ENCODE data around the gene RTKN. TPM values are rescaled to one million over a fixed set of nuclear protein-coding genes. Genes with fewer than 3 reads are reported as not detected.

RTKN gene
- total and polyA plus RNA-seq, 9 of the 15 experiments (the other 6 are each of a cell fraction or from before 2014, with no cell fraction given) = 0.14 to 6.9 (median 3.6) TPM

DNA sequence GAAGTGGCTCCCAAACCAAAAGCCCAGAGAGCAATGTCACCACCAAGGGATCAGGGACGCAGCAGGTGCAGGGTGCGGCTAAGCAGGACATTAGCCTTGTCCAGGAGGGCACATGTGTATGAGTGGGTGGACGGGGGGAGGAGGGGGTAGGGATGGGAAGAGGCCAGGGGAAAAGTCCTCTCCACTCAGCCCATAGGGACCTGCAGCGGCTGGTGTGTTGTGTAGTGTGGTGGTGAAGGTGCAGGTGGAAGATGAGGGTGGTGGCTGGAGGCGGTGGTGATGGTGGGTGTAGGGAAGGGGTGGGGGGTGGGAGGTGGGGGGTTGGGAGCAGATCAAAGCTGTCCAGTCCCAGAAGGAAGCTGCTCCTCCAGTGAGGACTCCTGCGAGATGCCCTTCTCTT lies 24.0 kb downstream of the RTKN start:
- ChIA-PET CTCF (ENCODE audit: low intra/inter-chr PET ratio) (no interaction called here), POLR2A (no interaction called here)
- WGBS (ENCODE audit: insufficient coverage, low coverage, missing lambda C conversion rate) = 23% methylated on average over 4 of the region's 6 CpGs
- in situ Hi-C loops (cut with MboI) (no loop called here), intact Hi-C loops (cut with micrococcal nuclease) (no loop called here)
- Histone ChIP-seq H3K4me2 (ENCODE audit: insufficient read depth, low read length) (no peak overlapping the region), H3K9me1 (ENCODE audit: control insufficient read depth, insufficient read depth, low read length) (no peaks in the 10 kb centered on the region), H3K27me3 (ENCODE audit: control insufficient read depth in 2 of 2, insufficient read depth in 2 of 2, low read length in 2 of 2) (peaks cover 4 to 29% of the 10 kb centered on the region in 2 experiments; a peak in 4 of 5 replicates), H3K4me3 (no peak overlapping the region), H4K20me1 (replicated peaks; ENCODE audit: control insufficient read depth, insufficient read depth, low read length) (no peaks in the 10 kb centered on the region), H3K36me3 (ENCODE audit: control insufficient read depth, insufficient read depth, low read length) (no peaks in the 10 kb centered on the region), H3K4me1 (replicated peaks in 1 of 2; ENCODE audit: control insufficient read depth in 2 of 2, insufficient read depth in 2 of 2, low read length in 2 of 2) (peaks cover 5 to 45% of the 10 kb centered on the region in 2 experiments; a peak in 4 of 5 replicates), H3K9me3 (replicated peaks; ENCODE audit: control insufficient read depth, insufficient read depth, low read depth, low read length) (no peaks in the 10 kb centered on the region), H3K27ac (ENCODE audit: extremely low read depth, low read depth, low read length) (no peak overlapping the region), H3K9ac (ENCODE audit: insufficient read depth in 1 of 2, low read depth in 2 of 2, low read length in 2 of 2) (no peak overlapping the region), H3K79me2 (ENCODE audit: control insufficient read depth, insufficient read depth, low read length) (no peaks in the 10 kb centered on the region), H2AFZ (ENCODE audit: low read depth, low read length) (no peak overlapping the region)
- no peak for ATAC-seq
- no peak for DNase-seq (ENCODE audit: extremely low read depth in 1 of 4, low spot score in 3 of 4)
- TF ChIP-seq SRSF3 (IDR thresholded peaks at IDR 0.05; ENCODE audit: insufficient read depth, low read length) (no peak), E2F3 (CRISPR knock-in tag; IDR thresholded peaks at IDR 0.05) (no peak), POU5F1 (IDR thresholded peaks at IDR 0.05; ENCODE audit: borderline replicate concordance, low read depth, low read length, partially characterized antibody) (no peak), ZNF584 (CRISPR knock-in tag; IDR thresholded peaks at IDR 0.05; ENCODE audit: low read depth) (no peak), ZNF165 (CRISPR knock-in tag; IDR thresholded peaks at IDR 0.05; ENCODE audit: borderline replicate concordance) (no peak)
- FAIRE-seq = no peak
- BruUV-seq (replicated peaks) = no TSS peak

DNA sequence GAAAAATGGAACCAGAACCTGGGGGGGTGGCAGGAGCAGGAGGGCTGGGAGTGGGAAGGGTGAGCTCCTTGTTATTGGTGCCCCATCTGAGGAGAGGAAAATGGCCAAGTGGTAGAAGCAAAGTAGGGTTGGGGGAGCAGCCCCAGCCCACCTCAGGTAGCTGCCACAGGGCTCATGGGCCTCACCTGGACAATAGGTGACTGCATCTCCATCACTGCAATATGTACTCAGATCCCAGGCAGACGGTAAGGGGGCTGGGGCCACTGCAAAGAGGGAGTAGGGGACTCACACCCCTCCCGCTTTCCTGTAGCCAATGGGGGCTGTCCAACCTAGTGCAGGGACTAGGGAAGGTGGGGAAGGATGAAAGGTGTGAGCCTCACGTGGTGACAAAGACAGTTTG lies 24.5 kb downstream of the RTKN start:
- Histone ChIP-seq H3K9me3 (replicated peaks; ENCODE audit: control insufficient read depth, insufficient read depth, low read depth, low read length) (no peaks in the 10 kb centered on the region), H3K4me2 (ENCODE audit: insufficient read depth, low read length) (no peak overlapping the region), H2AFZ (ENCODE audit: low read depth, low read length) (no peak overlapping the region), H3K9ac (ENCODE audit: insufficient read depth in 1 of 2, low read depth in 2 of 2, low read length in 2 of 2) (no peak overlapping the region), H3K79me2 (ENCODE audit: control insufficient read depth, insufficient read depth, low read length) (no peaks in the 10 kb centered on the region), H4K20me1 (replicated peaks; ENCODE audit: control insufficient read depth, insufficient read depth, low read length) (no peaks in the 10 kb centered on the region), H3K27ac (ENCODE audit: extremely low read depth, low read depth, low read length) (no peak overlapping the region), H3K9me1 (ENCODE audit: control insufficient read depth, insufficient read depth, low read length) (no peaks in the 10 kb centered on the region), H3K36me3 (ENCODE audit: control insufficient read depth, insufficient read depth, low read length) (no peaks in the 10 kb centered on the region), H3K4me3 (no peak overlapping the region), H3K4me1 (replicated peaks in 1 of 2; ENCODE audit: control insufficient read depth in 2 of 2, insufficient read depth in 2 of 2, low read length in 2 of 2) (peaks cover 5 to 42% of the 10 kb centered on the region in 2 experiments; a peak in 4 of 5 replicates), H3K27me3 (ENCODE audit: control insufficient read depth in 2 of 2, insufficient read depth in 2 of 2, low read length in 2 of 2) (peaks cover 4 to 28% of the 10 kb centered on the region in 2 experiments; a peak in 4 of 5 replicates)
- BruUV-seq (replicated peaks) = no TSS peak
- intact Hi-C loops (cut with micrococcal nuclease) (no loop called here), in situ Hi-C loops (cut with MboI) (no loop called here)
- POLR2A ChIA-PET = no interaction called here
- ATAC-seq = no peak
- WGBS (ENCODE audit: insufficient coverage, low coverage, missing lambda C conversion rate) = 11% methylated on average over 3 of the region's 3 CpGs
- FAIRE-seq = no peak
- TF ChIP-seq SMARCA4 (IDR thresholded peaks at IDR 0.05) (no peak), PRMT5 (CRISPR knock-in tag; IDR thresholded peaks at IDR 0.05) (no peak), ZNF282 (CRISPR knock-in tag; IDR thresholded peaks at IDR 0.05) (no peak)
- TF ChIP-seq, protein P1, sequence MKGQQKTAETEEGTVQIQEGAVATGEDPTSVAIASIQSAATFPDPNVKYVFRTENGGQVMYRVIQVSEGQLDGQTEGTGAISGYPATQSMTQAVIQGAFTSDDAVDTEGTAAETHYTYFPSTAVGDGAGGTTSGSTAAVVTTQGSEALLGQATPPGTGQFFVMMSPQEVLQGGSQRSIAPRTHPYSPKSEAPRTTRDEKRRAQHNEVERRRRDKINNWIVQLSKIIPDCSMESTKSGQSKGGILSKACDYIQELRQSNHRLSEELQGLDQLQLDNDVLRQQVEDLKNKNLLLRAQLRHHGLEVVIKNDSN (CRISPR knock-in tag; IDR thresholded peaks at IDR 0.05) = no peak
- no peak for DNase-seq (ENCODE audit: extremely low read depth in 1 of 4, low spot score in 3 of 4)
- CTCF ChIA-PET (ENCODE audit: low intra/inter-chr PET ratio) = no interaction called here

All from K562 (cell line).